ENCODE measurements around the gene TCHP. TPM values are rescaled to one million over a fixed set of nuclear protein-coding genes. Genes with fewer than 3 reads are reported as not detected.
"Not testable (repeated sequence)": the region's sequence is repeated elsewhere in the genome, so short reads cannot be mapped to it uniquely, and the experiment has no call there.

The TCHP gene
- total RNA-seq, 2 donors from 2014 or later: 14.9 to 18.3 TPM

- Mint-ChIP-seq H3K27ac (peak overlapping the region; percentile 24 to 27), H3K36me3 (no peaks in the 10 kb centered on the region), H3K9me3 (no peaks in the 10 kb centered on the region)
- ATAC-seq: no peak
- no peak for DNase-seq (ENCODE audit: low spot score in 2 of 2)
Observed at GRCh38 chr12:109920261-109920780, 20.2 kb downstream of the TCHP start.

DNA sequence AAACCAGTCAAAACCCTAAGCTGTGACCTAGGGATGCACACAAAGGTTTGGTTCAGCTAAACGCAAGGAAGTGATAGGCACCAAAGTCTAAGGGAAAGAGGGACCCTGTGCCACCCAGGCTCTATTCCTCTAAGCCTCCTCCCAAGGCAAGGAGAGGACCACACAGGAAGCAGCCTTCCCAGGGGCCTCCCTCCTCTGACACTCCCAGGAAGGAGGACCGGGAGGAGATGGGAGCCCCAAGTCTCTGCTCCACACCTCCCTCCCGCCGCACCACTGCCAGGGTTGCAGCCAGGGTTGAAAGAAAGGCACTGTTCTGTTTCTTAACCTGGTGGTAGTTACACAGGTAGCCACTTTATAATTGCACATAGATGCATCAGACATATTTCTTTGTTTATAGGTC, 21.9 kb downstream of the TCHP start:
- no peaks in the 10 kb centered on the region for H3K9me3 Mint-ChIP-seq
- H3K27ac Mint-ChIP-seq: peak overlapping the region in 1 of 2 donors; percentile 65
- no peak for ATAC-seq
- no peak for DNase-seq (ENCODE audit: low spot score in 2 of 2)
- H3K36me3 Mint-ChIP-seq: no peaks in the 10 kb centered on the region

DNA sequence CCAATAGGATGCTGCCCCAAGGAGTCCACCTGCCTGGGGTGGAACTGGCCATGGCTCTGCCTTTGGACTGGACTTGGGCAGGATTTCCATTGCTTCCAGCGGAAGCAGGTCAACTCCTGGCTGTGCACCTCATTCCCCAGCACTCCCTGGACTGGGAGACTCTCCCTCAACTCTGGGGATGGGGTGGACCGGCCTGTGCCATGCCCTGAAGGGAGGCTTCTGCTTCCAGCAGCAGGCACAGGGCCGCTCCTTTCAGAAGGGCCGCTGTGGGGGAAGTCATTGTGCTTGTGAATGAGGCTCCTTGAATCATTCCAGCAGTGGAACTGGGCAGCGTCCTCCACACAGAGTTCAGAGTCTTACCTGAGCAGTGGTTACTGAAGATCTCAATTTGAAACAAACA, 23.0 kb downstream of the TCHP start:
- peak overlapping the region in 1 of 2 donors; percentile 75 for H3K27ac Mint-ChIP-seq

GRCh38 chr12:109923481-109924245, 23.6 kb downstream of the TCHP start:
- no peak overlapping the region for H3K27ac Mint-ChIP-seq
- DNase-seq (ENCODE audit: low spot score in 2 of 2) (no peak), ATAC-seq (no peak)
- H3K36me3 Mint-ChIP-seq: no peaks in the 10 kb centered on the region
- no peaks in the 10 kb centered on the region for H3K9me3 Mint-ChIP-seq

More for the DNA sequence above, 23.0 kb downstream of the TCHP start:
- ATAC-seq: no peak
- no peak for DNase-seq (ENCODE audit: low spot score in 2 of 2)
- no peaks in the 10 kb centered on the region for H3K9me3 Mint-ChIP-seq
- H3K36me3 Mint-ChIP-seq: no peaks in the 10 kb centered on the region

DNA sequence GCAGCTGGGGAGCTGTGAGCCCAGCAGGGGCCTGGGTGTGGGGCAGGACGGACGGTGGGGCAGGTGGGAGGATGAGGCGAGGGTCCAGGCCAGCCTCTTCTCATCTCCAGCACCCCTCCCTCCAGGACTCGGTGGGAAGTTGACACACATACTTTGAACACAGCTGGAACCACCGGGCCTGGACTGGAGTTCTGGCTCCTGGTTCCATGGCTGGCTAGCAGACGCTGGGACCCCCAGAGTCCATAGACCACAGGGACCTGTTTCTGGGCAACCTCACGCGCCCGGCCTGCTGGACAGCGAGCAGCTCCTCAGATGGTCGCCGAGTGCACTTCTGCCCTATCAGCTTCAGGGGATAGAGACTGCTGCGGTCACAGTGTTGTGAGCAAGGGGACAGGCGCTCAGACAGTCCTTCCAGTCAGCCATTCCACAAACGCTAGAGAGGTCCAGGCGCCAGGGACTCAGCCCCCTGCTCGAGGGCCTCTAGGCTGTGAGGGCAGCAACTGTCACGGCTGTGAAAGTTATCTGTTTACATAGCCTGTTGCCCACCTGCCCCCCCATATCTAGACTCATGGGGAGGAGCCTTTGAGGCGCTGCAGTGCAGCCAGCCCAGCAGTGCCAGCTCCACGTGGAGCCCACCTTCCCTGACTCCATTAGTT, 25.2 kb downstream of the TCHP start:
- H3K9me3 Mint-ChIP-seq: no peaks in the 10 kb centered on the region
- no peaks in the 10 kb centered on the region for H3K36me3 Mint-ChIP-seq
- no peak for ATAC-seq
- DNase-seq (ENCODE audit: low spot score in 2 of 2): no peak
- peak overlapping the region in 1 of 2 donors; percentile 14 for H3K27ac Mint-ChIP-seq

DNA sequence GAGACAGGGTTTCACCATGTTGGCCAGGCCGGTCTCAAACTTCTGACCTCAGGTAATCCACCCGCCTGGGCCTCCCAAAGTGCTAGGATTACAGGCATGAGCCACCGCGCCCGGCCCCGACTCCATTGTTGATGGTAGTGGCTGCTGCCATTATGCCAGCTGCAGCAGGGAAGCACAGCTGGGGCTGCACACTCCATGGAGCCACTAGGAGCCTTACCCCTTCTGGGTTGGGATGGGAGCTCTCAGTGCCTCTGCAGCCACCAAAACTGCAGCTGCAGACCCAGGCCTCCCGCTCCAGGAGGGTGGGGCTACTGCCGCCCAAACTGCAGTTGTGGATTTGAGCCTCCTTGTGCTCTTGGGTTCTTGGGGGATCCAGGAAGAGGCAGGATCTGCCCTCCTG, 25.9 kb downstream of the TCHP start:
- no peaks in the 10 kb centered on the region for H3K36me3 Mint-ChIP-seq
- ATAC-seq: no peak
- no peak for DNase-seq (ENCODE audit: low spot score in 2 of 2)
- no peaks in the 10 kb centered on the region for H3K9me3 Mint-ChIP-seq
- H3K27ac Mint-ChIP-seq: no peak overlapping the region

DNA sequence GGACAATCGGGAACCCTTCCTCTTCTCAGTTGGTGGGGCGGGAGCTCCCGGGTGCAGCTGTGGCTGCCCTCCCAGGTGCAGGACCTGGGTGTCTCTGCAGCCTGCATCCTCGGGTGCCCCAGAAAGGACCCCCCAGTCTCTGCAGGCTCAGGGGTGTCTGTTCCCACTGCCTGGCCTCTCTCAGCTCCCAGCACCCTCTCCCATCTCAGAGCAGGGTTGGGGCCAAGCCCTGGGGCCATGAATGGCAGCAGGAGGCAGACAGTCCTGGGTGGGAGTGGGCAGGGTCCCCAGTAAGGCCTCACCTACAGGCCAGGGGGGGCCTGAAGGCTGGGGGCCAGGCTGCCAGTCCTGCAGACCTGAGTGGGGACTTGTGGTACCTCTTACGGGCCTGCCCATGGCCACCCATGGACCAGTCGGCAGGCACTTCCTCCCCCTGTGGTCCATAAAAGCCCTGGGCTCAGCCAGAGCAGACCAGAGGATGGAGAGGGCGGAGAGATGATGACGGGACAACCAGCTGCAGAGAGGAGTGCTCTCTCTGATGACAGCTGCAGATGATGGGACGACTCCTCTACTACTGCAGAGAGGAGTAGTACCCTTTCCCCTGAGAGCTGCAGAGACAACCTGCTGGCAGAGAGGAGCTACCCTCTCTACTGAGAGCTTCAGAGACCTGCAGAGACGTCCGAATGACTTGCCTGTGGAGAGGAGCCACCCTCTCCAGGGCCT, 26.6 kb downstream of the TCHP start:
- H3K27ac Mint-ChIP-seq: no peak overlapping the region
- no peak for ATAC-seq
- DNase-seq (ENCODE audit: low spot score in 2 of 2): no peak
- H3K9me3 Mint-ChIP-seq: no peaks in the 10 kb centered on the region
- H3K36me3 Mint-ChIP-seq: no peaks in the 10 kb centered on the region

DNA sequence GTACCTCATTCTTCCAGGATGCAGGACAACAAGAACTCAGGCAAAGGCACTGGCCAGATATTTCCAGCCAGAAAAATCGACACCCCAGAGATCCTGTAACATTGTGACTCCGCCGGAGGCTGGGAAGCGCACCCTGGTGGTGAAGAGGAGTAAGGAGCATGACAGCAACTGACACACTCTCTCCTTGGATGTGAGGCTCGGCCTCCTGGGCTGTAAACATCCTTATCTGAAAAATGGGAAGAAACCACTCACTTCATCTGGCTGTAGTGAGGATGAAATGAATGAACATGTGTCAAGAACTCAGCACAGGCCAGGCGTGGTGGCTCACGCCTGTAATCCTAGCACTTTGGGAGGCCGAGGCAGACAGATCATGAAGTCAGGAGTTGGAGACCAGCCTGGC, 27.5 kb downstream of the TCHP start:
- ATAC-seq (peak; percentile 59 to 72), DNase-seq (ENCODE audit: low spot score in 2 of 2) (peak in 1 of 2 donors; percentile 47)
- peak overlapping the region; percentile 47 to 75 for H3K27ac Mint-ChIP-seq
- no peaks in the 10 kb centered on the region for H3K9me3 Mint-ChIP-seq
- H3K36me3 Mint-ChIP-seq: no peaks in the 10 kb centered on the region

GRCh38 chr12:109928058-109928656, 28.1 kb downstream of the TCHP start:
- H3K27ac Mint-ChIP-seq: peak overlapping the region in 1 of 2 donors; percentile 75
- DNase-seq (ENCODE audit: low spot score in 2 of 2) (no peak), ATAC-seq (no peak)
- no peaks in the 10 kb centered on the region for H3K36me3 Mint-ChIP-seq
- H3K9me3 Mint-ChIP-seq: no peaks in the 10 kb centered on the region

DNA sequence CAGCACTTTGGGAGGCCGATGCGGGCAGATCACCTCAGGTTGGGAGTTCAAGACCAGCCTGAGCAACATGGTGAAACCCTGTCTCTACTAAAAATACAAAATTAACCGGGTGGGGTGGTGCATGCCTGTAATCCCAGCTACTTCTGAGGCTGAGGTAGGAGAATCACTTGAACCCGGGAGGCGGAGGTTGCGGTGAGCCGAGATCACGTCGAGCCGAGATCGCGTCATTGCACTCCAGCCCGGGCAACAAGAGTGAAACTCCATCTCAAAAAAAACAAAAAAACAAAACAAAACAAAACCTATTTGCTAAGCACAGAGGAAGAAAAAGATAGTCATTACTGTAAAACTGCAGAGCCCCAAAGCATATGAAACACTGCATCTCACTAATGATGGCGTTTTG, 29.3 kb downstream of the TCHP start:
- DNase-seq (ENCODE audit: low spot score in 2 of 2); H3K36me3 Mint-ChIP-seq; ATAC-seq; H3K9me3 Mint-ChIP-seq; H3K27ac Mint-ChIP-seq: not testable (repeated sequence)

DNA sequence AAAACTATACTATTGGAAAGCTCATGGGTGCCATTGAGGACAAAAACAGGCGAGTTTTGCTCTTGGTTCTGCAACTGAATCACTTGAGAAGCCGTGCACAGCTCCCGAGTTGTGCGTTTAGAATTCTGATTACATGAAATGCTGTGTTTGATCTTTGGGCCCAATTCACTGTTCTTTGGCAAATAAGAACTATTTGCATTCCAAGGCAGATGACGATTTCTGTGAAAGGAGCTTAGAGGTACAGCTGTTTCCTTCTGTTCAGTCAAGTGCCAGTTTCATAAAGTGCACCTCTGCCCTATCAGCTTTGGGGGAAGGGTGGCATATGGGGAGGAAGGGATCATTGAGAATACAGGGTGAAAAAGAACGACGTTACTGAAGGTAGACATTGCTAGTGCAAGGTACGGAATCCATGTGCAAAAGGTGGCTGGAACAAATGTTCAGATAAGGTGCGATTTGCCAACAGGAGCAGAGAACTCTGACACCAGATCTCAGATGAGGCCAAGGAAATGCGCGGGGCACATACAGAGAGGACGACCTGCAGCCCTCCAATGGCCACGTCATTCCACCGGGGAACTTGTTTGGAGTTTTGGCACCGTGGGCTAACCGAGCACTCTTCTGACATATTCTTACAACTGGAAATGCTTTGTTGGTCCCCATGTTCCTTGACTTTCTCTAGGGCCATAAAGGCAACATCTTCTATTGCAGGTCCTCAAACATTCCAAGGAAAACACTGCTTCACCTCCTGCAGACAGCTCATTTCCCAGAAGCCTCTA, 30.1 kb downstream of the TCHP start:
- no peak for ATAC-seq
- Mint-ChIP-seq H3K9me3 (no peaks in the 10 kb centered on the region), H3K36me3 (no peaks in the 10 kb centered on the region), H3K27ac (peak overlapping the region in 1 of 2 donors; percentile 67)
- DNase-seq (ENCODE audit: low spot score in 2 of 2): no peak

GRCh38 chr12:109931143-109931542, 31.1 kb downstream of the TCHP start:
- no peak for ATAC-seq
- H3K9me3 Mint-ChIP-seq: no peaks in the 10 kb centered on the region
- no peak for DNase-seq (ENCODE audit: low spot score in 2 of 2)

GRCh38 chr12:109932878-109933503, 32.9 kb downstream of the TCHP start:
- Mint-ChIP-seq H3K9me3 (no peaks in the 10 kb centered on the region), H3K27ac (no peak overlapping the region), H3K36me3 (no peaks in the 10 kb centered on the region)
- no peak for ATAC-seq
- no peak for DNase-seq (ENCODE audit: low spot score in 2 of 2)

More at GRCh38 chr12:109931143-109931542, 31.1 kb downstream of the TCHP start:
- Mint-ChIP-seq H3K36me3 (no peaks in the 10 kb centered on the region), H3K27ac (peak overlapping the region in 1 of 2 donors; percentile 34)

DNA sequence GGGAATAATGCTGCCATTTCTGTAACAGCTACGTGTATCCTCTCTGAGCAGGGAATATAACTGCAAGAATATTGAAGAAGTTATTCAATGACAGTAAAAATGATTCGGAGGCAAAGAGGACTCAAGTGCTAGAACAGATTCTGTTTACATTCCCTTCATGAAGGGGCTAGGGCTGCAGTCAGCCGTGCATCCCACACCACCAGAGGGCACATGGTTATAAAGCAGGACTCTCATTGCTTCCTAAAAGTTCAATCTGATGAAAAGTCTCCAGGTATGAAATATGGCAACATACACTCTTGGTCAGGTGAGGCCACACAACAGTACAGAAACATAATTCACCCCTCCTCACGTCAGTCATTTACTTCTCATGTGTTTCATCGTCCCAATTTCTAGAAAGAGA, 34.0 kb downstream of the TCHP start:
- Mint-ChIP-seq H3K9me3 (no peaks in the 10 kb centered on the region), H3K36me3 (peaks cover 0 to 6% of the 10 kb centered on the region in 2 donors), H3K27ac (peak overlapping the region in 1 of 2 donors; percentile 48)
- DNase-seq (ENCODE audit: low spot score in 2 of 2): no peak
- peak; percentile 33 to 40 for ATAC-seq

GRCh38 chr12:109937371-109937770, 37.3 kb downstream of the TCHP start:
- Mint-ChIP-seq H3K36me3 (peaks cover 0 to 6% of the 10 kb centered on the region in 2 donors), H3K27ac (no peak overlapping the region), H3K9me3 (no peaks in the 10 kb centered on the region)
- DNase-seq (ENCODE audit: low spot score in 2 of 2) (no peak), ATAC-seq (no peak)

- Mint-ChIP-seq H3K36me3 (peaks cover 0 to 6% of the 10 kb centered on the region in 2 donors), H3K27ac (peak overlapping the region in 1 of 2 donors; percentile 61), H3K9me3 (no peaks in the 10 kb centered on the region)
- no peak for DNase-seq (ENCODE audit: low spot score in 2 of 2)
- no peak for ATAC-seq
Observed at GRCh38 chr12:109938947-109939346, 38.9 kb downstream of the TCHP start.
